ENCODE measurements around the gene NFX1.
"Not testable (repeated sequence)": the region's sequence is repeated elsewhere in the genome, so short reads cannot be mapped to it uniquely, and the experiment has no call there.

Gene NFX1

DNA sequence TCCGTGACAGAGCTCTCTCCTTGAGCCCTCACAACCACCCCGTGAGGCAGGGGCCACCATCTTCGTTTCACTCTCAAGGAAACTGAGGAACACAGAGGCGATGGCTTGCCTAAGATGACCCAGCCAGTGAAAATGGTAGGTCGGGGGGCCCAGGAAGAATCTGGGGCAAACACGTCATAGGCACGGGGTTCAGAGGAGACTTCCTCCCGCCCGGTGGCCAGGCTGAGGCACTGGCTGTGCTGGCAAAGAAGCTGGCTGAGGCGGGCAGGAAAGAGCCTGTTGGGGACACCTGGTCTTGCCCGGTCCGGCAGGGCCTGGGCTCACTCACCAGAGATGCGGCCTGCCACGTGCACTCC, 96.3 kb downstream of the NFX1 start:
- H3K9me3 Mint-ChIP-seq; H3K27ac Mint-ChIP-seq; H3K4me1 Mint-ChIP-seq (ENCODE audit: low read depth); H3K4me3 Mint-ChIP-seq; H3K27me3 Mint-ChIP-seq (ENCODE audit: low read depth); H3K36me3 Mint-ChIP-seq (ENCODE audit: low read depth); DNase-seq (ENCODE audit: low spot score): not testable (repeated sequence)

DNA sequence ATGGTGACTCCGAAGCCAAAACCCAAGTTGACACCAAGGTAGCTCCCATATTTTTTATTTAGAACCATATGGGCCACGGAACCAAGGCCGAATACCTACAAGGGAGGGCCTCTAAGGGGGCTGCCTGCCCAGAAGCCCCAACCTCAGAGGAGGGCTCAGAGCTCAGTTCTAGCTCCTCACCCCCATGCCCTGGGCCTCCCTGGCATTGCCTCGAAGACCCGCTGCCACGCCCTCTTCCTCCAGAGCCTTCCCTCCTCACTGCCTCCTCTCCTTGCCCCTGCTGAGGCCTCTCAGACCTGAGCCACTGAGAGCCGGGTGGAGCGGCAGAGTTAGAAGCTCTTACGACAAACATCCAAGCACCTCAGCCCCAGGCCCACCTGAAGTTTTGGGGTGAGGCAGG, 96.7 kb downstream of the NFX1 start:
- H3K4me1 Mint-ChIP-seq (ENCODE audit: low read depth); DNase-seq (ENCODE audit: low spot score); H3K4me3 Mint-ChIP-seq; H3K27me3 Mint-ChIP-seq (ENCODE audit: low read depth); H3K36me3 Mint-ChIP-seq (ENCODE audit: low read depth); H3K9me3 Mint-ChIP-seq; H3K27ac Mint-ChIP-seq: not testable (repeated sequence)

DNA sequence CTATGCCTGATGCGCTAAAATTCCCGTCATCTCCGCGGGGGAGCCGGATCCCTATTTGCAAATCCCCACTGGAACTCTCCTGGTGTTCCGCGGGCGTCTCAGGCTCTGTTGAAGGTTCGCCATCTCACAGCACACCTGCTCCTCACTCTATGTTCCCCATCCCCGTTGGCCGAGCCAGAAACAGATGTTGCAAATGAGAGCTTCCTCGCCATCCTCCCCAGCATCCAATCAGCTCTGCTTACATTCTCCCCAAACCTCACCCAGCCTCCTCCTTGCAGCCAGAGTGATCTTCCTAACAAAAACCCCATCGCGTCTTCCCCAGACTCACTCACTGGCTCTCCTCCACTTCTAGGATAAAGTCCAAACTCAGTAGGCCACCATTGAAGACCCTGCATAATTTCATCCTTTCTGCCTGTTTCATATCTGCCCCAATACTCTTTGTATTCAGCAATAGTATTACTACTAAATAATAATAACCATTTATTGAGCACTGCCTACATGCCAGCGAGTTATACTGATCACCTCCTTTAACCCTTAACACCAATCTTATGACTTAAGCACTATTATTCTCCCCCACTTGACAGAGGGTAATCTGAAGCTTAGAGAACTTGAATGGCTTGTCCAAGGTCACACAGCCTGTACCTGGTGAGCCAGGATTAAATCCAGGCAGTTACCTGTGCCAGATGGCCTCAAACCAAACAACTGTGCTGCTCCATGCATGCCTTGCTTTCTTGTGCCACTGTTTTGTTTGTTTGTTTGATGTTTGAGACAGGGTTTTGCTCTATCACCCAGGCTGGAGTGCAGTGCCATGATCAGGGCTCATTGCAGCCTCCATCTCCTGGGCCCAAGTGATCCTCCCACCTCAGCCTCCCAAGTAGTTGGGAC, 98.0 kb downstream of the NFX1 start:
- H3K4me1 Mint-ChIP-seq (ENCODE audit: low read depth): no peaks in the 10 kb centered on the region
- H3K36me3 Mint-ChIP-seq (ENCODE audit: low read depth): no peaks in the 10 kb centered on the region
- H3K27ac Mint-ChIP-seq: no peak overlapping the region
- peaks cover 2% of the 10 kb centered on the region for H3K27me3 Mint-ChIP-seq (ENCODE audit: low read depth)
- H3K4me3 Mint-ChIP-seq: no peak overlapping the region
- DNase-seq (ENCODE audit: low spot score): no peak
- no peaks in the 10 kb centered on the region for H3K9me3 Mint-ChIP-seq

DNA sequence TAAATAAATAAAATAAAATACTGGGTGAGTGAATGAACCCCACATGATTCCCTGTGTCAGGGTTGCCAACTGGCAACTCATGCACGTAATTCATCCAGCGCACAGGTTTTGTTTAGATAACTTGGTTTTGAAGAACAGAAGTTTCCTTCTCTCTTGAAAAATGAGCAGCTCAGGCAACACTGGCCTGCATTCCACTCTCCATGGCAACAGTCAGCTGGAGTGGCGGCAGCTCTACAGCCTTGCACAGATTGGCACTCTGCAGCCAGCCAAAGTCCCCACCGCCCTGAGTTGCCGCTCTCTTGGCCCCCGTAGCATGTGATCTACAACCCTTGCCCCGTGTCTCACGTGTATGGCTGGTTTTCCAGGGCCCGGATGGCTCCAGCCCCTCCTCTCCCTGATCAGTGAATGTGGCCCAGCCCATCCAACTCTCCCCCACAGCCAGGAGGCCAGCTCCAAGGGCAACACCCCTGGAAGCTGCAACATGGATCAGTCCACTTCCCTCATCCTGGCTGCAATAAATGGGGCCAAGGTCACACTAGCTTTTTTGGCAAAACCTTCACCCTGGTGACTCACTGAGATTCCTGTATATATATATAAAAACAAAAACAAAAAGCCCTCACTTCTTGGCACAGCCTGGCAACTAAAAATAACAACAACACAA, 100.9 kb downstream of the NFX1 start:
- not testable (repeated sequence) for DNase-seq (ENCODE audit: low spot score); H3K27me3 Mint-ChIP-seq (ENCODE audit: low read depth); H3K36me3 Mint-ChIP-seq (ENCODE audit: low read depth); H3K4me1 Mint-ChIP-seq (ENCODE audit: low read depth); H3K9me3 Mint-ChIP-seq; H3K4me3 Mint-ChIP-seq; H3K27ac Mint-ChIP-seq

DNA sequence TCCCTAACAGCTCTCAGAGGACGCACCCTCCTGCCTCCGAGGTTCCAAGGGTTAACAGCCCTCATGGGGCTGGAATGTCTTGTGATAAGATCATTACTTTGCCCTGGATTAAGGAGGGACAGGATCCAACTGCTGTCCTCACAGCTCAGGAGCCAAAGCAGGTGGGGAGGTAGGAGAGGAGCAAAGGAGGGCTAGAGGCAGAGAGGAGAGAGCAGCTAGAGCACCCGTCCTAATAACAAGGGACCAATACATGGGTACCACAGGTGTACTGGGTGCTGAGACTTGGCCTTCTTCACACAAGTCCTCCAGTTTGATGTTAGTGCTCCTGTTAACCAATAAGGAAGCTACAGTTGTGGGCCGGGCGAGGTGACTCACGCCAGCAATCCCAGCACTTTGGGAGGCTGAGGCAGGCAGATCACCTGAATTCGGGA, 102.3 kb downstream of the NFX1 start:
- not testable (repeated sequence) for H3K4me3 Mint-ChIP-seq; H3K9me3 Mint-ChIP-seq; H3K36me3 Mint-ChIP-seq (ENCODE audit: low read depth); H3K27ac Mint-ChIP-seq; H3K27me3 Mint-ChIP-seq (ENCODE audit: low read depth); DNase-seq (ENCODE audit: low spot score); H3K4me1 Mint-ChIP-seq (ENCODE audit: low read depth)

DNA sequence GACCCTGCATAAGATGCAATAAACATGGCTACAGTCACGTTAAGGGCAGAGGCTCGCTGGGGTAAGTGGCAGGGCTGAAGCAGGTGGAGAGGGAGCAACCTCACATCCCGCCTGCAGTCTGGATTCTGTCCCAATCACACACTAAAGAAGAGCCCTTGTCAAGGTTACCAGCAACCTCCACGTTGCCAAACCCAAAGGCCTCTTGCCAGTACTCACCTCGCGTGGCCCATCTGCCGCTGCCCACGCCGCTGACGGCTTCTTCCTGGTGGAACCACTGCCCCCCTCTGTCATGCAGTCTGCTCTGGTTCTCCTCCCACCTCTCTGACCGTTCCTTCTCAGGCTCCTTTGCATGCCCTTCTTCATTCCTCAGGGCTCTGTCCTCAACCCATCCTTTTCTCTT, 103.3 kb downstream of the NFX1 start:
- Mint-ChIP-seq H3K4me3 (no peak overlapping the region), H3K4me1 (ENCODE audit: low read depth) (no peaks in the 10 kb centered on the region), H3K36me3 (ENCODE audit: low read depth) (no peaks in the 10 kb centered on the region), H3K27me3 (ENCODE audit: low read depth) (no peaks in the 10 kb centered on the region), H3K27ac (no peak overlapping the region), H3K9me3 (no peaks in the 10 kb centered on the region)
- no peak for DNase-seq (ENCODE audit: low spot score)

DNA sequence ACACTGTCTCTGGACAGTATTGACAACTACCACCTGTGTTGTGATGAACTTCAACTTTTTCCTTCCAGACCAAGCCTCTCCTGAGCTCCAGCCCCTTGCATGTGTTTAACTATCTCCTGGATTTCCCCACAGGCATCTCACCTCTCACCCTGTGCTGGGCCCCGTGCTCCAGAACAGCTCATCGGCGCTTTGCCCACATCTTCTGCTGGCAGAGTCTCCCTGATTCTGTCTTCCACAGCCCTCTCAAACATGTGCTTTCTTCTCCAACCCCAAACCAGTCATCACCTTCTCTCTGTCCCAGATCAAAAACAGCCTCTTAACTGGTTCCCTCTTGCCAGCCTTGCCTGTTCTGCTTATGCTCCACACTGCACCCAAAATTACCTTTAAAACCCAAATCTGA, 103.7 kb downstream of the NFX1 start:
- H3K36me3 Mint-ChIP-seq (ENCODE audit: low read depth); H3K4me3 Mint-ChIP-seq; DNase-seq (ENCODE audit: low spot score); H3K9me3 Mint-ChIP-seq; H3K4me1 Mint-ChIP-seq (ENCODE audit: low read depth); H3K27me3 Mint-ChIP-seq (ENCODE audit: low read depth); H3K27ac Mint-ChIP-seq: not testable (repeated sequence)

DNA sequence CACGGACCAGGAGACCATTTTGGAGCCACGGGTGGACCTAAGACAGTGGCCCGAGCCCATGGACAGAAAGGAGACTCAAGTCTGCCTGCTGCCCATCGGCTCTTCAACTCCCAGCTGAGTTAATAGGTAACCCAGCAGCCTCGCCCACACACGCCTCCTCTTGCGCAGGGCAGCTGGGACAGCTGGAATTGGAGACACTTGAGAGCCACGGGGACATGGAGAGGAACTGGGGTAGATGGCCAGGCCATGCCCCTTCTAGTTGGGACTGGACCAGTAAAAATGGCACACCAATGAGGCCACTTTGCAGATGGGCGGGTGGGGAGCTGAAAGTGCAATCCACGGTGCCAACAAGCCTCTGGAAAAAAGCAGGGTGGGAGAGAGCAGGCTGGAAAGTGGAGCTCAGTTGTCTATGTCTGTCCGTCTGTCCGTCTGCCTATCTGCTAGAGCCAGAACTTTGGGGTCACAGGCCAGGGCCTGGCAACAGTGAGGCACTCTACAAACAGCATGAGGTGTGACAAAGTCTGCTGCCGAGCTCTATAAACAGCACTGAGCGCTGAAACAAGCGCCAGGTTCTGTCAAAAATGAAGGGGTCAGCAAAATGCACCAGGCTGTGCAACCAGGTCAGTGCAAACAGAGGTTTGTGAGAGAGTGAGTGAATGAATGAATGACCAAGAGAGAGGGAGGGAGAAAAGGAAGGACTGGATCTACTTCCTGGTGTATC, 105.0 kb downstream of the NFX1 start:
- not testable (repeated sequence) for DNase-seq (ENCODE audit: low spot score); H3K9me3 Mint-ChIP-seq; H3K27ac Mint-ChIP-seq; H3K27me3 Mint-ChIP-seq (ENCODE audit: low read depth); H3K4me1 Mint-ChIP-seq (ENCODE audit: low read depth); H3K4me3 Mint-ChIP-seq; H3K36me3 Mint-ChIP-seq (ENCODE audit: low read depth)

DNA sequence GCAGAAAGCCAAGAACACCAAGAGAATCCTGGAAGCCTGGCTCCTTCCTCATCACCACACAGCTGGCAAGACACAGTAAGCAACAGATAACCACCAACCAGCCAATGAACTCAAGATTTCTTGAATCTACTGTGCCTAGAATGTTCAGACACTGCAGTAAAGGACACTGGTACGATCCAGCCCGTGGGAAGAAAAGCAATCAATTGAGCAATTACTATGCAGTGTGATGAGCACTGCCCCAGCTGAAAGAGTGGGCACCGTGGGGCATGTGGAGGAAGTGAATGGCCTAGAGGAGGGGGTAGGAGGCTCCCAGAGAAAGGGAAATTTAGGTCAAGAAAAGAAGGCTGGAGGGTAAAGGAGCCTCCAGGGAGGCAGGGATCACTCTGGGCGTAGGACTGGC, 107.5 kb downstream of the NFX1 start:
- not testable (repeated sequence) for DNase-seq (ENCODE audit: low spot score); H3K4me1 Mint-ChIP-seq (ENCODE audit: low read depth); H3K4me3 Mint-ChIP-seq; H3K27ac Mint-ChIP-seq; H3K27me3 Mint-ChIP-seq (ENCODE audit: low read depth); H3K9me3 Mint-ChIP-seq; H3K36me3 Mint-ChIP-seq (ENCODE audit: low read depth)

DNA sequence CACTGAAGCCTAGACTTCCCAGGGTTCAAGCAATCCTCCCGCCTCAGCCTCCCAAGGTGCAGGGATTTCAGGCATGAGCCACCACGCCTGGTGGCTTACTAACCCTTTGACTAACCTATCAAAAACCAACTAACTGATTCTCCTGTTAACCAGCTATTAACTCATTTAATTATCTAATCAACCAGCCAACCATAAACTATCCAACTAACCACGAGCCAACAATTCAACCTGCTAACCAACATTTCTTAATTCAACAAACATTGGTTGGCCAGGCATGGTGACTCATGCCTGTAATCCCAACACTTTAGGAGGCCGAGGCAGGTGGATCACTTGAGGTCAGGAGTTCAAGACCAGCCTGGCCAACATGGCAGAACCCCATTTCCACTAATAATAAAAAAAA, 108.7 kb downstream of the NFX1 start:
- DNase-seq (ENCODE audit: low spot score): not testable (repeated sequence)

DNA sequence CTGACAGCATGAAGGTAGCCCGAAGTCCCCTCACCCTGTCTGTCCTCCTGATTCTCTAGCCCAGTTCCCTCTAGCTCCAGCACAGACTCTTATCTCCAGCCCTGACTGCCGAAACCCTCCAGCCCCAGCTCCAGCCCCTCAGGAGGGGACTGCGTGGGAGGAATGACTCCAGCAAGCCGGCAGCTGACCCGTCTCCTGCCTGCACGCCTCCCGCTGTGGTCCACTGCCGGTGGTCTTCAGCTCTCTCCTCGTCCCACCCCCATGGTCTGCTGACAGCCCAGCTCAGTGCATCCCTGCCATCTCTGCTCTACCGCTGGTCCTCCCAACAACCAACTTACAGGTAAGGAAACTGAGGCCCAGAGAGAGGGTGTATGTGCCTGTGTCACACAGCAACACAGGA, 111.5 kb downstream of the NFX1 start:
- H3K27ac Mint-ChIP-seq; H3K36me3 Mint-ChIP-seq (ENCODE audit: low read depth); H3K9me3 Mint-ChIP-seq: not testable (repeated sequence)

More for the DNA sequence above, 108.7 kb downstream of the NFX1 start:
- not testable (repeated sequence) for H3K9me3 Mint-ChIP-seq; H3K4me3 Mint-ChIP-seq; H3K27ac Mint-ChIP-seq; H3K36me3 Mint-ChIP-seq (ENCODE audit: low read depth); H3K27me3 Mint-ChIP-seq (ENCODE audit: low read depth); H3K4me1 Mint-ChIP-seq (ENCODE audit: low read depth)

DNA sequence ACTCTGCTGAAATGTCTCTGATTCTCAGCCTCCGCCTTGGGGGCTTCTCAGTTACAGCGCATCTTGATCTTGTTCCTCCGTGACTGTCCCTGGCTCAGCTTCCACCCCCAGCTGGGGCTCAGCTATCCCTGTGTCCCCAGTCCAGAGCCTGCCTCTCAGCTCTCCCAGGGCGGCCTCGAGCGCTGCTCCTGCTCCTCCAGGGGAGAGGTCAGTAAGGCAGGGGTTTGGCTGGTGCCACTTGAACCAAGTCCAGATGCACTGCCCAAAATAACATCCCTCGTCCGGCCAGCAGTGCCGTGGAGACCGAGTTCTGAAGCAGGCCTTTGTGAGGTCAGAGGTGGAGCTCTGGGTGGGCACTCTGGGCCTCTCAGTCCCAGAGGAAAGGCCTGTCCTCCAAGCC, 112.1 kb downstream of the NFX1 start, which contains the start of gene AQP7:
Gene AQP7, minus strand, starts transcription at position 198 of the 400 bp plus-strand sequence. CDS start 1,306 bp downstream, outside the sequence.
- not testable (repeated sequence) for H3K27me3 Mint-ChIP-seq (ENCODE audit: low read depth); H3K9me3 Mint-ChIP-seq; H3K4me1 Mint-ChIP-seq (ENCODE audit: low read depth); H3K27ac Mint-ChIP-seq; H3K4me3 Mint-ChIP-seq; H3K36me3 Mint-ChIP-seq (ENCODE audit: low read depth); DNase-seq (ENCODE audit: low spot score)

More for the DNA sequence above, 111.5 kb downstream of the NFX1 start:
- H3K27me3 Mint-ChIP-seq (ENCODE audit: low read depth); H3K4me1 Mint-ChIP-seq (ENCODE audit: low read depth); DNase-seq (ENCODE audit: low spot score); H3K4me3 Mint-ChIP-seq: not testable (repeated sequence)

DNA sequence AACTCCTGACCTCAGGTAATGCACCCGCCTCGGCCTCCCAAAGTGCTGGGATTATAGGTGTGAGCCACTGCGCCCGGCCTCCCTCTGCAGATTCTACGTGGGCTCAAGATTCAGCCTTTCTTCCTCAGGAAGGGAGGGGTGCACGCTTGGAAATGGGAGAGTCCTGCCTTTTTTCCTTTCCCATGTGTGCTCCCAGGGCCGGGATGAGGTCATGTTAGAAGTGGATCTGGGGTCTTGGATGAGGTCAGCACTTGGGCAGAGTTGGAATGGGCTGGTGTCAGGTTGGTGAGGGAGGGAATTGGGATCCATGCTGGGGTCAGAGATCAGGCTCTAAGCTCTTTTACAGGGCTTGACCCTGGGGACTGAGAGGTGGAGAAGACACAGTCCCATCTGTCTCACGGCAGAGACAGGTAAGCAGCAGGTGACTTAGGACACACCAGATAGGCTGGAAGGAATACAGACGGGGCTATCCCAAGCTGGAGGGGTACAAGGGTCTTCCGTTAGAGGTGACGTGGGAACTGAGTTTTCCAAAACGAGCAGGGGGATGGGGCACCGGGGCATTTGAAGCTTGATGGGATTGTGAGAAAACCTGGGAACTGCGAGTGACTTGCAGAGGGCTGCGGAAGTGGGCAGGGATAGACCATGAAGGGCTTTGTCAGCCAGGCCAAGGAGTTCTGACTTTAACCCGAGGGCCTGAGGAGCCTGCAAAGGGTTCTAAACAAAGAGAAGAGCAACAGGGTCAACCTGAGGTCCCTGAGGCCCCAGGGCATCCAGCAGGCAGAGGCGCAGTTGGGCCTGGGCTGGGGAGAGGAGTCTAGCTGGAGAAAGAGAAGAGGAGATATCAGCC, 113.8 kb downstream of the NFX1 start:
- Mint-ChIP-seq H3K4me3 (no peak overlapping the region), H3K36me3 (ENCODE audit: low read depth) (no peaks in the 10 kb centered on the region), H3K9me3 (no peaks in the 10 kb centered on the region), H3K4me1 (ENCODE audit: low read depth) (peaks cover 1% of the 10 kb centered on the region), H3K27me3 (ENCODE audit: low read depth) (peaks cover 3% of the 10 kb centered on the region), H3K27ac (no peak overlapping the region)
- no peak for DNase-seq (ENCODE audit: low spot score)
